Breast epithelium (tissue), 4 donors: Measurements from ENCODE around the gene SMCO4. TPM values are rescaled to one million over a fixed set of nuclear protein-coding genes. Genes with fewer than 3 reads are reported as not detected.

Experiments
- DNase-seq, 2 donors: peaks; one replicate each; pipeline ENCODE4 v3.0.0-alpha.2; 2019; ENCODE audit warnings: low spot score in 2 of 2
- H3K27ac ChIP-seq, 2 donors: fragments of 200-600 bp; sonication (generic) in 1 of 2; one replicate each; pipeline ENCODE4 v1.5.1; 2016 to 2019; ENCODE audit warnings: mild to moderate bottlenecking in 1 of 2
- H3K27me3 ChIP-seq, 2 donors: fragments of 200-600 bp; sonication (generic) in 1 of 2; one replicate each; pipeline versions ENCODE4 v1.5.1 to v1.6.0; 2017 to 2019; ENCODE audit warnings: control low read depth in 1 of 2, mild to moderate bottlenecking in 1 of 2
- H3K36me3 ChIP-seq: fragments of 200-600 bp; one replicate; pipeline ENCODE4 v1.5.1; 2019
- H3K4me1 ChIP-seq, 2 donors: fragments of 200-600 bp; sonication (generic); one replicate each; pipeline ENCODE4 v1.5.1; 2016 to 2019; ENCODE audit warnings: control low read depth in 1 of 2
- H3K4me3 ChIP-seq, 3 donors: fragments of 200-600 bp; sonication (generic); 1 replicate in 2 of 3; 2 replicates in 1 of 3; pipeline ENCODE4 v1.5.1; 2016 to 2019; ENCODE audit warnings: mild to moderate bottlenecking in 3 of 3, moderate library complexity in 2 of 3
- H3K9me3 ChIP-seq, 2 donors: fragments of 200-600 bp; sonication (generic) in 1 of 2; one replicate each; pipeline ENCODE4 v1.5.1; 2016 to 2019; ENCODE audit warnings: control low read depth in 1 of 2
- POLR2A ChIP-seq: fragments of 450-650 bp; IDR thresholded peaks from one replicate; pipeline ENCODE4 v1.6.1; 2016; ENCODE audit warnings: antibody characterized with exemption, mild to moderate bottlenecking, moderate library complexity
- POLR2AphosphoS5 ChIP-seq, 3 donors: sonication (generic); formaldehyde crosslinking; IDR thresholded peaks; one replicate each; pipeline ENCODE4 v1.6.1; 2017; ENCODE audit warnings: antibody characterized with exemption in 3 of 3
- intact Hi-C: fragments of 100-400 bp; cut with DNase I; formaldehyde crosslinking; loops from one replicate; pipeline ENCODE4 v1.15.1; 2023; ENCODE audit warnings: low total_unique reads
- total RNA-seq, 3 donors: library from RNA; depleted of rRNA; stranded (reverse); fragments of >200 nt; gene quantifications; one replicate each; pipeline ENCODE4 v1.1.0, GENCODE V29; 2016
- TF ChIP-seq, protein P1 (sequence below), 3 donors: fragments of 450-650 bp; IDR thresholded peaks; one replicate each; pipeline ENCODE4 v1.5.1; 2016 to 2017; ENCODE audit warnings: antibody characterized with exemption in 3 of 3, mild to moderate bottlenecking in 3 of 3, moderate library complexity in 3 of 3

SMCO4 gene
- total RNA-seq, 3 donors from 2014 or later: 13.4 to 64.4 (median 21.0) TPM

DNA sequence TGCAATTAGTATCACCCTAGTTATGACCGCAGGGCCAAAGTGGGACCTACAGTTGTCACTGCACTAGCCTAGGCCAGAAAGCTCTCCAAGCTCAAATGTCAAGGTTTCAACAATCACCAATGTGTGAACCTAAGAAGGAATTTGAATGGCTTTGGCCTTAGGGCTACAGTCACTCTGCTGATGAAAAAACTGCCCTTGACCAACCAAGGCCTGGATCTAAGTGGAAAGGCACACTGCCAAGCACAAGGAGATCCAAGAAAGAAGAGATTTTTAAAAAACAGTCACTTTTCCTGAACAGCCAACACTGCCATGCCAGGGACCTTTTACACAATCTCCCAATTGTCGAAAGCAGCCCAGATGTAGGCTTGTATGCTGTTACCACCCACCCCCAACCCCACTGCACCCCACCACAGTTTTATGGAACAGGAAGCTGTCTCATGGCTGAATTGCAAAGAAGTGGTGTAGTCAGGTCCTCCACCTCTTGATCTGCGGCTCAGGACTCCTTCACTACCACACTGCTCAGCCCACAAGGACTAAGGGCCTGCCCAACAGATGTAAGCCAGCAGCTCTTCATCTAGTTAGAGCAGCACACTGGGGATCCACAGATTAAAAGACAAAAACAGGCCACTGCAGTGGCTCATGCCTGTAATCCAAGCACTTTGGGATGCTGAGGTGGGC, 32.9 kb downstream of the SMCO4 start:
- DNase-seq: no peak
- Histone ChIP-seq H3K36me3 (no peaks in the 10 kb centered on the region), H3K9me3 (no peaks in the 10 kb centered on the region), H3K27me3 (no peaks in the 10 kb centered on the region), H3K27ac (no peak overlapping the region), H3K4me1 (no peaks in the 10 kb centered on the region), H3K4me3 (no peak overlapping the region)
- TF ChIP-seq, protein P1, sequence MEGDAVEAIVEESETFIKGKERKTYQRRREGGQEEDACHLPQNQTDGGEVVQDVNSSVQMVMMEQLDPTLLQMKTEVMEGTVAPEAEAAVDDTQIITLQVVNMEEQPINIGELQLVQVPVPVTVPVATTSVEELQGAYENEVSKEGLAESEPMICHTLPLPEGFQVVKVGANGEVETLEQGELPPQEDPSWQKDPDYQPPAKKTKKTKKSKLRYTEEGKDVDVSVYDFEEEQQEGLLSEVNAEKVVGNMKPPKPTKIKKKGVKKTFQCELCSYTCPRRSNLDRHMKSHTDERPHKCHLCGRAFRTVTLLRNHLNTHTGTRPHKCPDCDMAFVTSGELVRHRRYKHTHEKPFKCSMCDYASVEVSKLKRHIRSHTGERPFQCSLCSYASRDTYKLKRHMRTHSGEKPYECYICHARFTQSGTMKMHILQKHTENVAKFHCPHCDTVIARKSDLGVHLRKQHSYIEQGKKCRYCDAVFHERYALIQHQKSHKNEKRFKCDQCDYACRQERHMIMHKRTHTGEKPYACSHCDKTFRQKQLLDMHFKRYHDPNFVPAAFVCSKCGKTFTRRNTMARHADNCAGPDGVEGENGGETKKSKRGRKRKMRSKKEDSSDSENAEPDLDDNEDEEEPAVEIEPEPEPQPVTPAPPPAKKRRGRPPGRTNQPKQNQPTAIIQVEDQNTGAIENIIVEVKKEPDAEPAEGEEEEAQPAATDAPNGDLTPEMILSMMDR (IDR thresholded peaks at IDR 0.05): no peak
- TF ChIP-seq POLR2A (no peak), POLR2AphosphoS5 (IDR thresholded peaks at IDR 0.05) (no peak)
- intact Hi-C loops: no loop called here

DNA sequence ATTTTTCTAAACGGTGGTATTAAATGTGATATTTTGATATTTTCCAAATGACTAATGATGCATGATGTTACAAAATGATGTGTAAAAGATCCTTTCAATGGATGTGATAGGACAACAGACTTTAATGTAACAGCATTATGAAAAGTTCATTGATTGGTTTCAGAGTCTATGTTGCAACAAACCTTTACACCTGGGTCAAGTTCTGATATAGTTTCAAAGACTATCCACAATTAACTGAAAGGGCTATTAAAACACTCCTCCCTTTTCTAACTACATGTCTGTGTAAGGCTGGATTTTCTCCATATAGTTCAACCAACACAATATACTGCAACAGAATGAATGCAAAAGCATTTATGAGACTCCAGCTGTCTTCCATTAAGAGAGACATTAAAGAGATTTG, 35.7 kb downstream of the SMCO4 start:
- no peak overlapping the region for H3K27ac ChIP-seq
- intact Hi-C loops: no loop called here
- no peaks in the 10 kb centered on the region for H3K4me1 ChIP-seq
- no peaks in the 10 kb centered on the region for H3K27me3 ChIP-seq
- H3K9me3 ChIP-seq: no peaks in the 10 kb centered on the region
- DNase-seq: no peak
- TF ChIP-seq, protein P1 (IDR thresholded peaks at IDR 0.05): no peak
- TF ChIP-seq POLR2AphosphoS5 (IDR thresholded peaks at IDR 0.05): no peak
- no peak for TF ChIP-seq POLR2A
- H3K36me3 ChIP-seq: no peaks in the 10 kb centered on the region
- no peak overlapping the region for H3K4me3 ChIP-seq

DNA sequence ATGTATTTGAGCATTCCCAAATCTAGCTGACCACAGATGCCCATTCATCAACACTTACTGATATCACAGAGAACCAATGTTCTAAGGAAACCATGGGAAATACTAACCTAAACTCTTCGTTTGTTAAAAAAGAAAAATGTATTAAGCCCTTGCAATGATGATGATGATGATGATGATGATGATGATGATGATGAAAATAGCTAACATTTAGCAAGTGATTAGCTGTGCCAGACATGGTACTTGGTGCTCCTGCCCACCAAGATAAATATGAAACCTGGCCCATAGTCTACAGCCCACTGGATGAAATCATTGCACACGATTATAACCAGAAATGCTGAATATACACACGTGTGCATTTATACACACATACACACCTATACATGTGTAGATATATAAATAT, 37.5 kb downstream of the SMCO4 start:
- DNase-seq: no peak
- Histone ChIP-seq H3K36me3 (no peaks in the 10 kb centered on the region), H3K4me3 (no peak overlapping the region), H3K27me3 (no peaks in the 10 kb centered on the region), H3K4me1 (no peaks in the 10 kb centered on the region), H3K9me3 (no peaks in the 10 kb centered on the region), H3K27ac (no peak overlapping the region)
- intact Hi-C loops: no loop called here
- no peak for TF ChIP-seq POLR2A
- TF ChIP-seq, protein P1 (IDR thresholded peaks at IDR 0.05): no peak
- TF ChIP-seq POLR2AphosphoS5 (IDR thresholded peaks at IDR 0.05): no peak

DNA sequence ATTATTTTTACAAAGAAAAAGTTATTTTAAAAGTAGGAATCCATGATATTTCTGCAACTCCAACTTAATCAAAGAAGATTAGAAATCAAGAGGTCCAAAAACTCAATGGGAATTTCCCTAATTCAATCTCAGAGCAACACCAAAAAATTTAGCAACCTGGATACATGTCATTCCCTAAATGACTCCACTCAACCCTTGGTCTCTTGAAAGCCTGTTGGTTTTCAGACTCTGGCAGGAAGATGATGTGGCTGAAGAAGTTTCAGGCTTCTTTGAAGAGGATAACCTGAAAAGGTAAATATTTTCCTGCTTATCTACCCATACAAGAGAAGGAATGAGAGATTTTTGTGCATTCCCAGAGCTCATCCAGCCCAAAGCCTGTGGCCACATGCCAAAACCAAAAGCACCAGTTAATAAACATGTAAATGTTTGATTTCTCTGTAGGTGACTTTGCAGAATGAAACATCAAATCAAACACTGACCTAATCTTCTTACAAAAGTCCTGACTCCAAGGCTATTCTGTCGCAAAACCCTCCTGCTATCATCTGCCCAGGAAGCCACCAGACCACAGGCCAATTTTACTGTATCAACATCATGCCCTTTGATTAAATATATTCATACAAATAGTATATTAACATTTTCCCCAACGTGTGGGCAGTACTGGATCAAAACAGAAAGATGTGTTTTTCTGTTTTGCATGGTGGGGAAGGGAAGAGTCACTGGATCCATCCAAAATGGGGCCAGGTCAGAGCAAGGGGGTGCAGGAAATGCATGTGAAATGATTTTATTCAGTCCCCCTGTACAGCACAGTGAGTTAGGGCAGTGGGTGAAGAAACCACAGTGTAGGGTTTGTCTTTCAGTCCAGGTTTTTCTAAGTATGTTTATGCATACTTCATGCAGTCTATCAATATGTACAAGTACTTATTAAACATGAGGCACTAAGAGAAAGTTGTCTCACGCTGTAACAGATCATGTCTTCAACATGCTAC, 38.8 kb downstream of the SMCO4 start:
- Histone ChIP-seq H3K9me3 (no peaks in the 10 kb centered on the region), H3K27ac (no peak overlapping the region), H3K4me1 (no peaks in the 10 kb centered on the region), H3K4me3 (no peak overlapping the region), H3K36me3 (no peaks in the 10 kb centered on the region), H3K27me3 (no peaks in the 10 kb centered on the region)
- DNase-seq: no peak
- no peak for TF ChIP-seq POLR2AphosphoS5 (IDR thresholded peaks at IDR 0.05)
- TF ChIP-seq, protein P1 (IDR thresholded peaks at IDR 0.05): no peak
- intact Hi-C loops: no loop called here

DNA sequence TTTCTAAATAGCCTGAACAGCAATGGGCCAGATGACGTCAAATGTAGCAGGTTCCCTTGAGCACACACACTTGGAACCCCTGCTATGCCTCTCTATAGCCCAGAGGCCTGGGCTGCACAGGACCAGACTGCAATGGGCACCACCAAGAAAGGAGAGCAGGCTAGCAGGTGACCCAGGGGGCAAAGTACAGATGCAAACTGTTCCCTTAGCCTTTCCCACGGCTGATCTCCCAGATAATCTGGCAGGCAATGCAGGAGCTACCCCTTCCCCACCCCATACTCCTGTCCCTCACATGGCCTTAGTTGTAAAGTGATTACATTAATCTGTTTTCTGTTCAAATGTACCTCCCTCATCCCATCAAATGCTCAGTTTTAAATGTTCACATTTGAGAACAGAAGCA, 41.3 kb downstream of the SMCO4 start:
- no peaks in the 10 kb centered on the region for H3K36me3 ChIP-seq
- no peak for TF ChIP-seq POLR2AphosphoS5 (IDR thresholded peaks at IDR 0.05)
- TF ChIP-seq, protein P1 (IDR thresholded peaks at IDR 0.05): no peak
- intact Hi-C loops: no loop called here
- DNase-seq: no peak
- H3K27me3 ChIP-seq: no peaks in the 10 kb centered on the region
- H3K9me3 ChIP-seq: no peaks in the 10 kb centered on the region
- H3K27ac ChIP-seq: no peak overlapping the region
- H3K4me3 ChIP-seq: no peak overlapping the region
- no peaks in the 10 kb centered on the region for H3K4me1 ChIP-seq
